Testis (tissue), 2 donors: ENCODE data around the gene NHSL1.

Experiments used
- POLR2A ChIP-seq: fragments of 450-650 bp; IDR thresholded peaks from one replicate; pipeline ENCODE4 v1.6.1; 2017; ENCODE audit warnings: antibody characterized with exemption, mild to moderate bottlenecking, moderate library complexity
- TF ChIP-seq, protein P1 (sequence below), 3 experiments: fragments of 450-650 bp in 2 of 3; fragments of 200-600 bp in 1 of 3; sonication (generic) in 1 of 3; IDR thresholded peaks; one replicate each; pipeline ENCODE4 v1.5.1; 2016 to 2019; ENCODE audit warnings: antibody characterized with exemption in 3 of 3, mild to moderate bottlenecking in 2 of 3, moderate library complexity in 1 of 3

DNA sequence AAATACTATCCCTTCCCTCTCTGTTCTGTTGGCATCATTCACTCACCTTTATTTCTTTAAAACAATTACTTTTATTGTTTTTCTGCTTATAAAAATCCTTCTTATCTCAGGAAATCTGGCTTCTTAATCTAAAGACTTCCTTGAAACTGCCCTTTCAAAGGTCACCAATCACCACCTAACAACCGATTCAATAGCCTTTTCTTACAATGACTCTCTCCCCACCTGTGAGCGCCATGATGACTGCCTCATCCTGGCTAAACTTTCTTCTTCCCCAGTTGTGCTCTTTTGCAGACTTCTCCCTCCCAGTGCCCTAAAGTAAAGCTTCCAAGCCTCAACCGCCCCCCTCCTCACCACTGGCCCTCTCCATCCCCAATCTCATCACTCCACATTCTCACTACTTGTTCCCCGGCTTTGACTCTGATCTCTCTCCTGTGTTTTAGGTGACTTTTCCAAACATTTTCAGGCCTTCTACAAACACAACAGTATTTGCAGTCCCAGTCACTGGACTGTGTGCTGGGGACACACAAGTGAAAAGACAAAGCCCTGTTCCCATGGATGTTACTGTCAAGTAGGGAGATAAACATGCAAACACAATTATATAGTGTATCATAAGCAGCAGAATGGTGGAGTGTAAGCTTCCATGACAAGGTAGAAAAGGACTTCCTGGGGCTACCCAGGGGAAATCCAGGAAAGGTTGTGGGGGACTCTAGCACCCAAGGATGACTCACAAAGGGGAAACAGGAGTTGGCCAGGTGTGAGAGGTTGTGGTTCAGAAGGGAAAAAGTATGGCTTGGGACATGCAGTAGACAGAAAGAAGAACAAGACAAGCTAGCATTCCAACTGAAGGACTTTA is 12.8 kb downstream of the NHSL1 start:
- TF ChIP-seq, protein P1, sequence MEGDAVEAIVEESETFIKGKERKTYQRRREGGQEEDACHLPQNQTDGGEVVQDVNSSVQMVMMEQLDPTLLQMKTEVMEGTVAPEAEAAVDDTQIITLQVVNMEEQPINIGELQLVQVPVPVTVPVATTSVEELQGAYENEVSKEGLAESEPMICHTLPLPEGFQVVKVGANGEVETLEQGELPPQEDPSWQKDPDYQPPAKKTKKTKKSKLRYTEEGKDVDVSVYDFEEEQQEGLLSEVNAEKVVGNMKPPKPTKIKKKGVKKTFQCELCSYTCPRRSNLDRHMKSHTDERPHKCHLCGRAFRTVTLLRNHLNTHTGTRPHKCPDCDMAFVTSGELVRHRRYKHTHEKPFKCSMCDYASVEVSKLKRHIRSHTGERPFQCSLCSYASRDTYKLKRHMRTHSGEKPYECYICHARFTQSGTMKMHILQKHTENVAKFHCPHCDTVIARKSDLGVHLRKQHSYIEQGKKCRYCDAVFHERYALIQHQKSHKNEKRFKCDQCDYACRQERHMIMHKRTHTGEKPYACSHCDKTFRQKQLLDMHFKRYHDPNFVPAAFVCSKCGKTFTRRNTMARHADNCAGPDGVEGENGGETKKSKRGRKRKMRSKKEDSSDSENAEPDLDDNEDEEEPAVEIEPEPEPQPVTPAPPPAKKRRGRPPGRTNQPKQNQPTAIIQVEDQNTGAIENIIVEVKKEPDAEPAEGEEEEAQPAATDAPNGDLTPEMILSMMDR (IDR thresholded peaks at IDR 0.05): no peak
- TF ChIP-seq POLR2A: no peak
